HG02885 (cell line): ENCODE data around the gene SLC26A1.
"Not testable (repeated sequence)": the region's sequence is repeated elsewhere in the genome, so short reads cannot be mapped to it uniquely, and the experiment has no call there.

Experiments
- ATAC-seq: cut with Tn5 transposase; IDR thresholded peaks from one replicate; pipeline ENCODE4 v1.9.1; 2021; ENCODE audit warnings: mild to moderate bottlenecking; ENCODE audit not compliant: unreplicated experiment, poor library complexity

SLC26A1 gene

GRCh38 chr4:1000686-1001260, 7.6 kb upstream of the SLC26A1 start:
- no peak for ATAC-seq

DNA sequence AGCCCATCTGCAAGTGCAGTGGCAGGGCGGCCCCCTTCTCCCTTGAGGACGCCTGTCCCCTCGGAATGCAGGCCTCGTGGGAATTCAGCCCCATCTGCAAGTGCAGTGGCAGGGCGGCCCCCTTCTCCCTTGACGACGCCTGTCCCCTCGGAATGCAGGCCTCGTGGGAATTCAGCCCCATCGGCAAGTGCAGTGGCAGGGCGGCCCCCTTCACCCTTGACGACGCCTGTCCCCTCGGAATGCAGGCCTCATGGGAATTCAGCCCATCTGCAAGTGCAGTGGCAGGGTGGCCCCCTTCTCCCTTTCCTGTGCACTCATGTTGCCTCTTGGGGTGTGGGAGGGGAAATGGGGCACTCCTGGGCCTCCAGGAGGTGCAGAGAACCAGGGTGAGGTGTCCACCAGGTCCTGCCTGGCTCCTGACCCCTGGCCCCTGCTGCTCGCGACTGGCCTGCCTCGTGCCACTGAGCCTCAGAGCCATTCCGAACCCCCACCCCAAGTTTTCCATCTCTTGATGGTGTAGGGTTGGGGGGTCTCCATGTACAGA, 6.8 kb upstream of the SLC26A1 start:
- ATAC-seq = no peak

DNA sequence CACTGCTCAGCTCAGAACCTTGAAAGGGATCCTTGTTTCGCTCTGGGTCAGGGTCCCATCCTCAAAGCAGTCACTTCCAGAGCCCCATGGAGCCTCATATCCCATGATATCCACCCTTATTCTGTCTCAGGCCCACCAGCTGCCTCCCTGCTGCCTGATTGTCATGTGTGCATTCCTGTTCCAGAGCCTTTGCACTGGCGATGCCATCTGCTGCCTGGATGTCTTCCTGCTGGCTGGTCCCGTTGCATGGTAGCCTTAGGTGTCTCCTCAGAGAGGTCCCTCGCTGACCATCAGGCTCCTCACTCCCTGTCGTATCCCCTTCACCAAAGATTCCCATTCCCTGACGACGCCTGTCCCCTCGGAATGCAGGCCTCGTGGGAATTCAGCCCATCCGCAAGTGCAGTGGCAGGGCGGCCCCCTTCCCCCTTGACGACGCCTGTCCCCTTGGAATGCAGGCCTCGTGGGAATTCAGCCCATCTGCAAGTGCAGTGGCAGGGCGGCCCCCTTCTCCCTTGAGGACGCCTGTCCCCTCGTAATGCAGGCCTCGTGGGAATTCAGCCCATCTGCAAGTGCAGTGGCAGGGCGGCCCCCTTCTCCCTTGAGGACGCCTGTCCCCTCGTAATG, 6.1 kb upstream of the SLC26A1 start:
- not testable (repeated sequence) for ATAC-seq

DNA sequence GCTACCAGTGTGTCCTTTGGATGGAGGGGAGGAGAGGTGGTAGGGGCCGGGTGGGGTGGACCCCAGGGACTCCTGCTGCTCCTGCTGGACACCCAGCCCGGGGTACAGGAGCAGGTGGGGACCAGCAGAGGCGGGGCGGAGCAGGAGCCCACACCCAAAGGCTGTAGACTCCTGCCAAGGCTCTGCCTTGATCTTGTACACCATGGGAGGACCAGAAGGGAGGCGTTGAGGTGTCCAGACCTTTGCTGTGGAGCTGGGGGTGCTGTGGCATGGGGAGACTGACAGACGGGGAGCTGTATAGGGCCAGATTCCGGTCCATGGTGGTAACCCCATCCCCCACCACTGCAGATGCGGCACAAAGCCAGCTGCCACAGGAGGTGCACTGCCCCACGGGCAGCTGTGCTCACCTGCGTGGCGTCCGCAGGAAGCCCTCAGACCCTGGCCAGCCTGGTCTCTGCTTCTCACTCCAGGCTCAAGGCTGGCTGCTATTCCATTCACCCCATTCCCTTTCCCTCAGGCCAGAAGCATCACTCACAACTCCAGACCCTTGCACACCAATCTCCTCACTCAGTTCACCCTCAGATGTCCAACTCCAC, 5.0 kb upstream of the SLC26A1 start:
- no peak for ATAC-seq

GRCh38 chr4:997375-998071, 4.3 kb upstream of the SLC26A1 start:
- ATAC-seq = no peak

DNA sequence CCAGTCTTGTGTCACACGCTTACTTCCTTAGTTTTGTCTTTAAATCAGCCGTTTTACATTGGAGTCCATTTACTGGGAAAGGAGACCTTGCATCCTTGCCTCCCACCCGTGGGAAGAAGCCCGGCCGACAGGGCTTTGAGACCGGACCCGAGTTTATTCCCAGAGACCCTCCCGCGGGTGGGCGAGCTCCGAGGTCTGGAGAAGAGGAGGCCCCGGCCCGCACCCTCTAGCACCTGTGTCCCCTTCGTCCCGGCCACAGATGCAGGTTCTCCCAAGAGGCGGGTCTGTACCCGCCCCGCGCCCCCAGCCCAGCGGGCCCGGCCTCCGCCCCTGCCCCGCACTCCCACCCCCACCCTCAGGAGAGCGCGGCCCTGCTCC, 3.8 kb upstream of the SLC26A1 start:
- ATAC-seq = no peak

DNA sequence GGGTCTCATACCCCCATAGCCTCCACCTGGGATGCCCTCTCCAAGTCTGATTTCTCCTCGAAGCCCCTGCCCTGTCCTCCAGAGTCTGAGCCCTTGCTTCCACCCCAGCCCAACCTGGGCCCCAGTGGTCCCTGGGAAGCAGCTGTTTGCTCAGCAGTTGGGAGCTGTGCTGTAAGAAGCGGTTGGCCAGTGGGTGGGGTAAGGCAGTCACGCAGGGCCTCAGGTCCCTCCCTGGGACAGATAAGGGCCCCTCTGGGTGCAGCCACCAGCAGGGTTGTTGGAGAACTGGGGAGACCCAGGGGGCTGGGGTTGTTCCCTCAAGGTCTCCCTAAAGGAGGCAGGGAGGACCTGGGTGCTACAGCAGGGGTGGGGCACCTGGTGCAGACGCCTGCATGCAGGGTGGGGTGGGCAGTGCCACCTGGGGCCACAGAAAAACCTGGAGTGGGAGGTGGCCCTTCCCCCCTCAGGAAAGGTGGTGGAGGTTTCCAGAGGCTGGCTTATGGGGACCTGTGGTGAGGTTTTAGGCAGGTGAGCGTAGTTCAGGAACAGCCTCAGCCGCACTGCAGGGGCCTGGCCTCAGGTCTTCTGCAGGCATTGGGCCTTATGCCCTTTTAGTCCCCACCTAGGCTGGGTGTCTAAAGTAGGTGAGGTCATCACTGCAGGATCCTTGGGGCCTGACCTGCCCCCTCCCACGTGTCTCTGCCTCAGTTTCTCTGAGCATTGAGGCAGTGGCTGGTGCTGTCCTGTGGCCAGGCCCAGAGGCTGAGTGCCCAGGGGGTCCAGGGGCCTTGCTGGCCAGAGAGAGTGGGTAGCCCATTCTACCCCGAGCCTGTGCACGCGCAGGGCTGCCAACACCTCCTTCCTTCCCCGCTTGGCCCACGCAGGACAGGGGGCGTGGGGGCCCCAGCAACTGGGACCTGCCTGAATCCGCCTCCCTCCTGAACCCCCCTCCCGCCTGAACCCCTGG, 3.1 kb upstream of the SLC26A1 start:
- no peak for ATAC-seq

DNA sequence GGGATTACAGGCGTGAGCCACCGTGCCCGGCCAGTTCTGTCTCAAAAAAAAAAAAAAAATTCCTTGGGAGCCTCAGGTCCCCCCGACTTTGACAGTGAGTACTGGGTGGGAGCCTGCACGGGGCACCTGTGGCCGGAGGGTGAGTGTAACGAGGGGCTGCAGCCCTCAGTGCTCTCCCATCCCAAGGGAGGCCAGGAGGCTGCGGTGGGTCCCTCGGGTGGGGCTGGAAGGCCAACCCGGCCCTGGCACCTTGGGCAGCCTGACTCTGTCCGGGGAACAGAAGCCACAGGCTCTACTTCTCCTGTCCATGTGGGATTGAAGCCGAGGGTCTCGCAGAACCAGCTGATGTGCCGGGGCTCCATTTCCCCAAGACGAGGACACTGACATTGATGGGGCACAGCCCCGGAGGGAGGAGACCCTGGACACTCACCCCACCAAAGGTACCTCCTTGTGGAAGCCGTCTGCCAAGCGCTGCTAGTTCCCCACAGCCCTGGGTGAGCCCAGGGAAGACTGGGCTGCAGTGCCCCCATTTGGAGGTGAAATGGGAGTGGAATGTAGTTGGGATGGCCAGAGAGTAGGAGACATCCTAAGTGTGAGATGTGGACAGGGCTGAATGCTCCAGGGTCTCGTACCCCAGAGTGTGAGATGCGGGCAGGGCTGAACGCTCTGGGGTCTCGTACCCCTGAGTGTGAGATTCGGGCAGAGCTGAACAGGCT, 2.3 kb upstream of the SLC26A1 start:
- ATAC-seq = no peak

GRCh38 chr4:992297-993110, 700 bp downstream of the SLC26A1 start:
- ATAC-seq = no peak

GRCh38 chr4:991451-992296, 1.5 kb downstream of the SLC26A1 start:
- ATAC-seq = no peak

GRCh38 chr4:990746-991367, 2.3 kb downstream of the SLC26A1 start:
- no peak for ATAC-seq

DNA sequence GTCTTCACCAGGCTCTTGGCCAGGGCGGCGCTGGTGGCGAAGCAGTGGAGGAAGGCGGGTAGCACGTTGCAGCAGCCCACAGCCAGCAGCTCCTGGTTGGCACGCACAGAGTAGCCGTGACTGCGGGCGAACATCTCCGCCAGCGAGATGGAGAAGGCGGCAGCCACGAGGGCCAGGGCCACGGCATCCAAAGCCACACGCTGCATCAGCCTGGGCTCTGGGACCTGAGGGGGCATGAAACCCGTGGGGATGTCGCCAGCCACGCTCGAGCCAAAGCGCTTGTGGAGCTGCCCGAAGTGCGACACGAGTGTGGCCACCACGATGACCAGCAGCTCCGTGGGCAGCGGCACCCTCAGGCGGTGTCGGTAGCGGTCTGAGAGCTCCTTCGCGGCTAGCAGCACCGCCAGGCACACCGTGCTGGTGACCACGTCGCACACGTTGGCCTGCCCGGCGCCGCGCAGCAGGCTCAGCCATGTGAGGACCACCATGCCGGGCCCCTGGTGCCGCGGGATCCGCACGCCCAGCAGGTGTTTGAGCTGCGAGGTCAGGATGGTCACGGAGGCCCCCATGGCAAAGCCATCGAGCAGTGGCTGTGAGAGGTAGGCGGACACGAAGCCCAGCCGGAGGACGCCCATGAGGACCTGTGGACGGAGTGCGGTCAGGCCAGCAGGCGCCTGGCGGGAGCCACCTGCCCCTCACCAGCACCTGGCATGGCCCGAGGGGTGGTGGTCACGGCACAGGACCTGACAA, 3.3 kb downstream of the SLC26A1 start:
- no peak for ATAC-seq

- ATAC-seq = no peak
Observed at GRCh38 chr4:988726-989721, 4.2 kb downstream of the SLC26A1 start.

DNA sequence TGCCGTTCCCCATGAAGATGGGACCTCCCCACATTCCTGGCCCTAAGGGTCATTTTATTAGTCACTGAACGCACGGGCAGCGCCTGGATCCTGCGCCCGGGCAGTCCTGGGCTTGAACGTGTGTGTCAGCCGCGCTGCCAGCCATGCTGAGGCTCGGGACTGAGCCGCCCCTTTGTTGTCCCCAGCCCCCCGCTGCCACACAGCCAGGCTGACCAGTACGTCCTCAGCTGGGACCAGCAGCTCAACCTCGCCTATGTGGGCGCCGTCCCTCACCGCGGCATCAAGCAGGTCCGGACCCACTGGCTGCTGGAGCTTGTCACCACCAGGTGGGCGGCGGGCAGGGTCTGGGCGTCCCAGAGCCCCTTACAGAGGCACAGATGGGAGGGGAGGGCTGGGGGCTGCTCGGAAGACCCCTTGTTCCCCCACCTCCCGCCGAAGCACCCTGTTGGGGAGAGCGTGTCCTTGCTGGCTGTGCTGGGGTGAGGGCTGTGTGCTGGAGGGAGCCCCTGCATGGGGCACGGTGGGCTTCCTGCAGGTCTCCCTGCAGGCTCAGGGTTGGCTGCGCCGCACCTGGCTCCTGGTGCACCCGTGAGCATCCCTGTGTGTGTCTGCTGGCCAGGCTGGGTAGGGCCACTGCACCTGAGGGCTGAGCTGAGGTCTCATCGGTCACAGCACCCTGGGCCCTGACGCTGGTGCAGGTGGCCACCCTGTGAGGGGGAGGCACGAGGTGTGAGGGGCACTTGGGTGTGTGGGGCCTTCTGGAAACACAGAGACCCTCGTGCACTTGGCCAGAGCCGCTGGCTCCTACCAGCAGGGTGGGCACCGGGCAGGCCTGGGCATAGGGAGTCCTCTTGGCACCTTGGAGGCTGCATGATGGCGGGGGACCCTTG, 5.3 kb downstream of the SLC26A1 start:
- no peak for ATAC-seq
